HL-60/S4 treated with phorbol 12-myristate 13-acetate at 8.2 ng/mL for 4 days and 3 days (cell line): Measurements from ENCODE around the gene RAB10.

Experiments used
- in situ Hi-C: fragments of 300-500 bp; cut with MboI; formaldehyde crosslinking; loops from 2 replicates; pipeline ENCODE4 v1.15.0; 2022; ENCODE audit warnings: low sequenced_read_pairs

Gene RAB10

GRCh38 chr2:26175466-26176278, 141.8 kb downstream of the RAB10 start:
- in situ Hi-C loops, result no loop called here

- in situ Hi-C loops, result no loop called here
Measured at GRCh38 chr2:26176279-26176615, 142.4 kb downstream of the RAB10 start.

- in situ Hi-C loops, result no loop called here
Measured at GRCh38 chr2:26177122-26177521, 143.2 kb downstream of the RAB10 start.

GRCh38 chr2:26178246-26178645, 144.4 kb downstream of the RAB10 start:
- in situ Hi-C loops, result no loop called here

- in situ Hi-C loops, result no loop called here
Measured at GRCh38 chr2:26178746-26179436, 145.0 kb downstream of the RAB10 start.

- in situ Hi-C loops, result no loop called here
Measured at GRCh38 chr2:26179446-26179913, 145.6 kb downstream of the RAB10 start.

GRCh38 chr2:26182441-26182840, 148.6 kb downstream of the RAB10 start:
- in situ Hi-C loops, result no loop called here

- in situ Hi-C loops, result no loop called here
Measured at GRCh38 chr2:26182887-26183630, 149.2 kb downstream of the RAB10 start.

GRCh38 chr2:26184121-26184520, 150.2 kb downstream of the RAB10 start:
- in situ Hi-C loops, result no loop called here

GRCh38 chr2:26184555-26185303, 150.8 kb downstream of the RAB10 start:
- in situ Hi-C loops, result no loop called here

GRCh38 chr2:26185304-26185928, 151.5 kb downstream of the RAB10 start:
- in situ Hi-C loops, result no loop called here

- in situ Hi-C loops, result no loop called here
Measured at GRCh38 chr2:26185954-26186770, 152.3 kb downstream of the RAB10 start.
